Measurements from ENCODE around the gene STXBP1.

Gene STXBP1

DNA sequence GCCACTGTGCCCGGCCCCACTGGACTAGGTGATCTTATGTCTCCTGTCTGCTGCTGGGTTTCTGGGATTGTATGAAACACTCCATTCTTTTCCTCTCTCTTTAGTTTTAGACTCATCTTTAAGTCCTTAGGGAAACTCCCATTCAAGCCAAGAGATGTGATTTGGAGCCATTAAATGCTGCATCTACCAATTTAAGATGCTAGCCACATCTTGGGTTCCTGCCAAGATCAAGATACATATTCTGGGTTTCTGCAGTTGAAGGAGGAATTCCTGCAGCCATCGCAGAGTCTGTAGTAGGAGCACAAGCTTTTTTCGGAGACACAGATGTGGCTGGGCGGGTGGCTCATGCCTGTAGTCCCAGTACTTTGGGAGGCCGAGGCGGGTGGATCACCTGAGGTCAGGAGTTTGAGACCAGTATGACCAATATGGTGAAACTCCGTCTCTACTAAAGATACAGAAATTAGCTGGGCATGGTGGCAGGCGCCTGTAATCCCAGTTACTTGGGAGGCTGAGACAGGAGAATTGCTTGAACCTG is 23.2 kb downstream of the STXBP1 start:
- Histone ChIP-seq H3K27ac (ENCODE audit: insufficient read depth, low read length, poor library complexity, severe bottlenecking) (no peak overlapping the region), H3K9me3 (ENCODE audit: control insufficient read depth, low read length) (no peaks in the 10 kb centered on the region), H3K36me3 (ENCODE audit: control insufficient read depth, insufficient read depth, low read length) (no peaks in the 10 kb centered on the region), H3K4me3 (ENCODE audit: insufficient read depth, low read depth, low read length, poor library complexity, severe bottlenecking) (no peak overlapping the region), H3K27me3 (replicated peaks; ENCODE audit: control insufficient read depth, insufficient read depth, low read length, poor library complexity, severe bottlenecking) (no peaks in the 10 kb centered on the region), H3K4me1 (ENCODE audit: control insufficient read depth, insufficient read depth, low read length, poor library complexity, severe bottlenecking) (no peaks in the 10 kb centered on the region)
- DNase-seq: no peak

DNA sequence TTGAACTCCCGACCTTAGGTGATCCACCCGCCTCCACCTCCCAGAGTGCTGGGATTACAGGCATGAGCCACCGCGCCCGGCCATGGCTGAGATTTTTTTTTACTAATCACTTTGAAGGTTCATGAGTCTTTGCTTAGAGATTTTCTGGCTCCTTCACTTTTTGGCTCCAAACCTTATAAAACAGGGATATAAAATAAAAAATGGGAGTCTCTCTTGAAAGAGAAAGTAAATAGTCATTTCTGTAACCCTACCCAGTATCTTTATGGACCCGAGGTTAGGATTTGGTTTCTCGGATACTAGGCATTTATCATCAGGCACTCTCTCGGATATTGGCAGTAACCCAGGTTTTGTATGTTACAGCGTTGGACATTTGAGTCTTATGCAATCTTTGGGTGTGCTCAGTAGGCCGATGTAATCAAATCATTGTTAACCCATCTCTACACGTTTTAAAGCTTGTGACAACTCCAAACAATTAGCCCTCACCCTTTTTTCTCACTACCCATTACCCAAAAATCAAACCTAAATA is 25.3 kb downstream of the STXBP1 start:
- no peak for DNase-seq
- H3K9me3 ChIP-seq (ENCODE audit: control insufficient read depth, low read length): no peaks in the 10 kb centered on the region
- no peaks in the 10 kb centered on the region for H3K27me3 ChIP-seq (replicated peaks; ENCODE audit: control insufficient read depth, insufficient read depth, low read length, poor library complexity, severe bottlenecking)
- H3K4me1 ChIP-seq (ENCODE audit: control insufficient read depth, insufficient read depth, low read length, poor library complexity, severe bottlenecking): no peaks in the 10 kb centered on the region
- H3K36me3 ChIP-seq (ENCODE audit: control insufficient read depth, insufficient read depth, low read length): no peaks in the 10 kb centered on the region
- H3K27ac ChIP-seq (ENCODE audit: insufficient read depth, low read length, poor library complexity, severe bottlenecking): no peak overlapping the region
- H3K4me3 ChIP-seq (ENCODE audit: insufficient read depth, low read depth, low read length, poor library complexity, severe bottlenecking): no peak overlapping the region

DNA sequence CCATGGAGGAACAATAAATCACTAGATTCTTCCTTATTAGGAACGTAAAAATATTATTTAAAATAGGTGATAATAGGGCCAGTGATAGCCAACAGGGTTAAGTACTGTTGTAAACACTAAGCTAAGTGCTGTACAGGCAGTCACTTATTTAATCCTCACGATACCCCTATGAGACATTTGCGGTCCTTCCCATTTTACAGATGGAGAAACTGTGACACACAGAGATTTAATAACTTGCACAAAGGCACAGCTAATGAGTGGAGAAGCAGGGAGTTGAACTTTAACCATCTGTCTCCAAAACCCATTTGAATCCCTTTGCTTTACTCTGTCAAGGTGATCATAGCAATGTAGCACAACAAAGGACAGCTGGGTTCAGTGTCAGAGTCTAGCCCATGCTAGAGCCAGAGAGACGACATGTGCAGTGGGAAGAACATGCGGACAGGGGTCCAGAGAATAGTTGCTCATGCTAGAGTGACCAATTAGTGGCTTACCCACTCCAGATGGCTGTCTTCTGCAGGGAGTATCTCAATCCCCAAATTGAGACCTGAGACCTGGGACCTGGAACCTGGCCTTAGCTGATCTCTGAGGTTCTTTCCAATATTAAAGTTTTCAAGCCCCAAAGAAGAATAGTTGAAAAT is 28.9 kb downstream of the STXBP1 start:
- H3K4me3 ChIP-seq (ENCODE audit: insufficient read depth, low read depth, low read length, poor library complexity, severe bottlenecking): no peak overlapping the region
- no peaks in the 10 kb centered on the region for H3K36me3 ChIP-seq (ENCODE audit: control insufficient read depth, insufficient read depth, low read length)
- H3K9me3 ChIP-seq (ENCODE audit: control insufficient read depth, low read length): no peaks in the 10 kb centered on the region
- no peak overlapping the region for H3K27ac ChIP-seq (ENCODE audit: insufficient read depth, low read length, poor library complexity, severe bottlenecking)
- no peak for DNase-seq
- H3K4me1 ChIP-seq (ENCODE audit: control insufficient read depth, insufficient read depth, low read length, poor library complexity, severe bottlenecking): no peaks in the 10 kb centered on the region
- no peaks in the 10 kb centered on the region for H3K27me3 ChIP-seq (replicated peaks; ENCODE audit: control insufficient read depth, insufficient read depth, low read length, poor library complexity, severe bottlenecking)

DNA sequence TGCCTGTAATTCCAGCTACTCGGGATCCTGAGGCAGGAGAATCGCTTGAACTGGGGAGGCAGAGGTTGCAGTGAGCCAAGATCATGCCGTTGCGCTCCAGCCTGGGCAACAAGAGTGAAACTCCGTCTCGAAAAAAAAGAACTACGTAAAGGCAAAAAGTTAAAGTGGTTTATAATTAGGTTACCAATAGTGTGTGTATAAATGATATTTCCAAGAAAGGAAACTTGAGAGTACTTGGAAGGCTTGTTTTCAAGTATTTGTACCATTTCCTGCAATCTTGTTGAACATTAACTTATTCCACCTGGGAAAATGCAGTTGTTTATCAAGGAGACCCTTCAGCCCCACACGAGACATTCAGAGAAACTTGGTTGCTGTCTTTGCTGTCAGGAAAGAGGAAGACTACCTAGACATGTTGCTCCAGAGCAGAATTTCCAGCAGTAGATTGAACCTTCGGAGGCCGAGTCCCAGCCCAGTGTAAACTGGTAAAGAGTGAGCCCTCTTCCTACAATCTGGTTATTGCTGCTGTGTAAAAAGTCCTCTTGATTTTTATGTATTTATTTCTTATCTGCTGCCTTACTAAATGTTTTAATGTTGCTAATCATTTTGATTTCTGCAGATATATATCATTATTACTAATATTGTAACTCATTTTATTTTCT is 30.1 kb downstream of the STXBP1 start:
- no peaks in the 10 kb centered on the region for H3K36me3 ChIP-seq (ENCODE audit: control insufficient read depth, insufficient read depth, low read length)
- H3K4me3 ChIP-seq (ENCODE audit: insufficient read depth, low read depth, low read length, poor library complexity, severe bottlenecking): no peak overlapping the region
- H3K9me3 ChIP-seq (ENCODE audit: control insufficient read depth, low read length): no peaks in the 10 kb centered on the region
- no peaks in the 10 kb centered on the region for H3K4me1 ChIP-seq (ENCODE audit: control insufficient read depth, insufficient read depth, low read length, poor library complexity, severe bottlenecking)
- no peak for DNase-seq
- H3K27me3 ChIP-seq (replicated peaks; ENCODE audit: control insufficient read depth, insufficient read depth, low read length, poor library complexity, severe bottlenecking): no peaks in the 10 kb centered on the region
- no peak overlapping the region for H3K27ac ChIP-seq (ENCODE audit: insufficient read depth, low read length, poor library complexity, severe bottlenecking)

DNA sequence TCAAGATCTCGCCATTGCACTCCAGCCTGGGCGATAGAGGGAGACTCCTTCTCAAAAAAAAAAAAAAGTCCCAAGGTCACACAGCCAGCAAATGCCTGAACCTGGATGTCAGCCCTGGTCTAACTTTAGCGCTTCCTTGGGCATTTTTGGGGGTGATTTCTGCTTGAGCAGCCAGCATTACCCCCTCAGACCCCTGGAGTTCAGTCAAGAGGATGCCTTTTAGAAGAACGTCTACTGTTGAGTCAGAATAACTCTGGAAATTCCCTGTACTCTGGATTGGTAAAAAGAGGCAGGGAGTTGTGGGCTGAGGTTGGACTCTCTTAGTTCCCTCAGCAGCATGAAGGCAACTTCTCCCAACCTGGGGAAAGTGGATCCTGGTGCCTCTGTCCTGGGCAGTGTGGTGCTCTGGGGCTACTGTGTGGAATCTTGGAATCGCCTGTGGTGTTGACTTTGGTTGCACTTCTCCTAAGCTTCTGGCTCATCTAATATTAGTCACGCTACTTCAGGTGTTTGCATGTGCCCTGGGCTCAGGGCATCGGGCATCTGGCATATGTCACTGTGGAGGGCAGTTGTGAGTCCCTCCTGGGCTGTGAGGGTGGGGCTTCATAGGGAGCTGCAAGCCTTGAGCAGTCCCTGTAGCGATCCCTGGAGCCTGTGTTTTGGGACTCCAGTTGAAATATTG is 32.2 kb downstream of the STXBP1 start:
- H3K9me3 ChIP-seq (ENCODE audit: control insufficient read depth, low read length): no peaks in the 10 kb centered on the region
- H3K27me3 ChIP-seq (replicated peaks; ENCODE audit: control insufficient read depth, insufficient read depth, low read length, poor library complexity, severe bottlenecking): no peaks in the 10 kb centered on the region
- DNase-seq: no peak
- no peaks in the 10 kb centered on the region for H3K4me1 ChIP-seq (ENCODE audit: control insufficient read depth, insufficient read depth, low read length, poor library complexity, severe bottlenecking)
- no peaks in the 10 kb centered on the region for H3K36me3 ChIP-seq (ENCODE audit: control insufficient read depth, insufficient read depth, low read length)
- no peak overlapping the region for H3K4me3 ChIP-seq (ENCODE audit: insufficient read depth, low read depth, low read length, poor library complexity, severe bottlenecking)
- H3K27ac ChIP-seq (ENCODE audit: insufficient read depth, low read length, poor library complexity, severe bottlenecking): no peak overlapping the region

- Histone ChIP-seq H3K27ac (ENCODE audit: insufficient read depth, low read length, poor library complexity, severe bottlenecking) (no peak overlapping the region), H3K36me3 (ENCODE audit: control insufficient read depth, insufficient read depth, low read length) (no peaks in the 10 kb centered on the region), H3K9me3 (ENCODE audit: control insufficient read depth, low read length) (no peaks in the 10 kb centered on the region), H3K4me1 (ENCODE audit: control insufficient read depth, insufficient read depth, low read length, poor library complexity, severe bottlenecking) (no peaks in the 10 kb centered on the region), H3K27me3 (replicated peaks; ENCODE audit: control insufficient read depth, insufficient read depth, low read length, poor library complexity, severe bottlenecking) (no peaks in the 10 kb centered on the region), H3K4me3 (ENCODE audit: insufficient read depth, low read depth, low read length, poor library complexity, severe bottlenecking) (no peak overlapping the region)
- no peak for DNase-seq
Measured at GRCh38 chr9:127644943-127645342, 32.9 kb downstream of the STXBP1 start.

GRCh38 chr9:127647451-127647850 is 35.4 kb downstream of the STXBP1 start:
- H3K4me1 ChIP-seq (ENCODE audit: control insufficient read depth, insufficient read depth, low read length, poor library complexity, severe bottlenecking): no peaks in the 10 kb centered on the region
- H3K27ac ChIP-seq (ENCODE audit: insufficient read depth, low read length, poor library complexity, severe bottlenecking): no peak overlapping the region
- DNase-seq: no peak
- no peak overlapping the region for H3K4me3 ChIP-seq (ENCODE audit: insufficient read depth, low read depth, low read length, poor library complexity, severe bottlenecking)
- no peaks in the 10 kb centered on the region for H3K36me3 ChIP-seq (ENCODE audit: control insufficient read depth, insufficient read depth, low read length)
- no peaks in the 10 kb centered on the region for H3K9me3 ChIP-seq (ENCODE audit: control insufficient read depth, low read length)
- H3K27me3 ChIP-seq (replicated peaks; ENCODE audit: control insufficient read depth, insufficient read depth, low read length, poor library complexity, severe bottlenecking): no peaks in the 10 kb centered on the region

DNA sequence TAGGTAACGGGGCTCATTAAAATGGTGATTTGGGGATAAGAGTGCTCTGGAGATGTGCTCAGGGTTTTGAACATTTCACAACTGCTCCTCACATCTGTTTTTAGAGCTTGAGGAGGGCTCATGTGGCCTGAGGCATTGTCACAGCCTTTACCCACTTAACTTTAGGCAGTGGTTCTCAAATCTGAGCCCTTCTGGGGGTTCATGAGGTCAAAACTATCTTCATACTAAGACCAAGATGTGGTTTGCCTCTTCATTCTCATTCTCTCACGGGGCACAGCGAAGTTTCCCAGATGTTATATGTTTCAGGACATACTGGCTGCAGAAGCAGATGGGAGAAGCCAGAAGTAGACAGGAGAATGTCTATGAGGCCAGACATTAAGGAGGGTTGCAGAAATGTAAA is 38.4 kb downstream of the STXBP1 start:
- no peaks in the 10 kb centered on the region for H3K4me1 ChIP-seq (ENCODE audit: control insufficient read depth, insufficient read depth, low read length, poor library complexity, severe bottlenecking)
- H3K9me3 ChIP-seq (ENCODE audit: control insufficient read depth, low read length): no peaks in the 10 kb centered on the region

GRCh38 chr9:127651697-127652610 is 39.9 kb downstream of the STXBP1 start:
- H3K4me3 ChIP-seq (ENCODE audit: insufficient read depth, low read depth, low read length, poor library complexity, severe bottlenecking): no peak overlapping the region
- H3K4me1 ChIP-seq (ENCODE audit: control insufficient read depth, insufficient read depth, low read length, poor library complexity, severe bottlenecking): no peaks in the 10 kb centered on the region
- H3K27me3 ChIP-seq (replicated peaks; ENCODE audit: control insufficient read depth, insufficient read depth, low read length, poor library complexity, severe bottlenecking): no peaks in the 10 kb centered on the region
- H3K27ac ChIP-seq (ENCODE audit: insufficient read depth, low read length, poor library complexity, severe bottlenecking): no peak overlapping the region
- no peaks in the 10 kb centered on the region for H3K9me3 ChIP-seq (ENCODE audit: control insufficient read depth, low read length)
- no peak for DNase-seq
- peaks cover 5% of the 10 kb centered on the region for H3K36me3 ChIP-seq (ENCODE audit: control insufficient read depth, insufficient read depth, low read length)

More for the DNA sequence above, 38.4 kb downstream of the STXBP1 start:
- Histone ChIP-seq H3K27ac (ENCODE audit: insufficient read depth, low read length, poor library complexity, severe bottlenecking) (no peak overlapping the region), H3K36me3 (ENCODE audit: control insufficient read depth, insufficient read depth, low read length) (peaks cover 5% of the 10 kb centered on the region), H3K4me3 (ENCODE audit: insufficient read depth, low read depth, low read length, poor library complexity, severe bottlenecking) (no peak overlapping the region), H3K27me3 (replicated peaks; ENCODE audit: control insufficient read depth, insufficient read depth, low read length, poor library complexity, severe bottlenecking) (no peaks in the 10 kb centered on the region)
- no peak for DNase-seq
